GM19438 (cell line): ENCODE measurements around the gene TTC33.

Experiments used
- ATAC-seq: cut with Tn5 transposase; IDR thresholded peaks from one replicate; pipeline ENCODE4 v1.9.1; 2021; ENCODE audit warnings: low read depth; ENCODE audit not compliant: unreplicated experiment

Gene TTC33

GRCh38 chr5:40619421-40619820, 136.3 kb downstream of the TTC33 start:
- no peak for ATAC-seq

- ATAC-seq = no peak
Observed at GRCh38 chr5:40618926-40619325, 136.8 kb downstream of the TTC33 start.

- ATAC-seq = no peak
Observed at GRCh38 chr5:40616781-40617180, 139.0 kb downstream of the TTC33 start.

GRCh38 chr5:40615586-40616170, 140.1 kb downstream of the TTC33 start:
- ATAC-seq = no peak

- ATAC-seq = no peak
Observed at GRCh38 chr5:40614923-40615585, 140.7 kb downstream of the TTC33 start.

- no peak for ATAC-seq
Observed at GRCh38 chr5:40614466-40614865, 141.3 kb downstream of the TTC33 start.

- ATAC-seq = no peak
Observed at GRCh38 chr5:40607202-40607601, 148.6 kb downstream of the TTC33 start.

- no peak for ATAC-seq
Observed at GRCh38 chr5:40606077-40606765, 149.5 kb downstream of the TTC33 start.

GRCh38 chr5:40605295-40605958, 150.3 kb downstream of the TTC33 start:
- no peak for ATAC-seq

GRCh38 chr5:40603378-40603777, 152.4 kb downstream of the TTC33 start:
- no peak for ATAC-seq

GRCh38 chr5:40601198-40601868, 154.4 kb downstream of the TTC33 start:
- no peak for ATAC-seq

- no peak for ATAC-seq
Observed at GRCh38 chr5:40600383-40600782, 155.4 kb downstream of the TTC33 start.

- no peak for ATAC-seq
Observed at GRCh38 chr5:40599676-40600075, 156.1 kb downstream of the TTC33 start.

- no peak for ATAC-seq
Observed at GRCh38 chr5:40594811-40595210, 160.9 kb downstream of the TTC33 start.

GRCh38 chr5:40591727-40592396, 163.9 kb downstream of the TTC33 start:
- ATAC-seq = peak; percentile 95

- ATAC-seq = no peak
Observed at GRCh38 chr5:40587376-40587775, 168.4 kb downstream of the TTC33 start.

GRCh38 chr5:40585537-40586267, 170.1 kb downstream of the TTC33 start:
- no peak for ATAC-seq

- no peak for ATAC-seq
Observed at GRCh38 chr5:40584054-40584453, 171.7 kb downstream of the TTC33 start.
